Ramos (cell line): ENCODE measurements around the gene RUNX3.

Experiments
- in situ Hi-C: fragments of 300-500 bp; cut with MboI; formaldehyde crosslinking; loops from one replicate; pipeline ENCODE4 v1.14.3; 2022; ENCODE audit warnings: low sequenced_read_pairs; ENCODE audit not compliant: unreplicated experiment

The RUNX3 gene

DNA sequence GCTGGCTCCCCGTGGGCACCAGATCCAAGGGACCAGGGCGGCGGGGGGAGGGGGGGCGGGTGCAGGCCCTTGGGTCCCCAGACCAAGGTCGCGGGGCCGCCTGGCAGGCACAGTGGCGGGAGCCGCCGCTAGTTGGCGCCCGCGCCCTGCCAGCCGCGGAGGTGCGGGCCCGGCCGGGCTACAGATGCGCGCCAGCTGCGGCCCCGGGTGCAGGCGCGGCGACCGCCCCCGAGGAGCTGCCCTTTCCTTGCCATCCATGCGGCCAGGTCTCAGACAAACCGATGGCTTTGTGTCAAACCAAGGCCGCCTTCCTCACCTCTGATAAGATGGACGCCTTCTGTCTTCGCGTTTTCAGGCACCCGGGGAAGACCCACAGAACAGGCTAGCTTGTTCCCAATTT is 2.2 kb upstream of the RUNX3 start:
- in situ Hi-C loops, result no loop called here

DNA sequence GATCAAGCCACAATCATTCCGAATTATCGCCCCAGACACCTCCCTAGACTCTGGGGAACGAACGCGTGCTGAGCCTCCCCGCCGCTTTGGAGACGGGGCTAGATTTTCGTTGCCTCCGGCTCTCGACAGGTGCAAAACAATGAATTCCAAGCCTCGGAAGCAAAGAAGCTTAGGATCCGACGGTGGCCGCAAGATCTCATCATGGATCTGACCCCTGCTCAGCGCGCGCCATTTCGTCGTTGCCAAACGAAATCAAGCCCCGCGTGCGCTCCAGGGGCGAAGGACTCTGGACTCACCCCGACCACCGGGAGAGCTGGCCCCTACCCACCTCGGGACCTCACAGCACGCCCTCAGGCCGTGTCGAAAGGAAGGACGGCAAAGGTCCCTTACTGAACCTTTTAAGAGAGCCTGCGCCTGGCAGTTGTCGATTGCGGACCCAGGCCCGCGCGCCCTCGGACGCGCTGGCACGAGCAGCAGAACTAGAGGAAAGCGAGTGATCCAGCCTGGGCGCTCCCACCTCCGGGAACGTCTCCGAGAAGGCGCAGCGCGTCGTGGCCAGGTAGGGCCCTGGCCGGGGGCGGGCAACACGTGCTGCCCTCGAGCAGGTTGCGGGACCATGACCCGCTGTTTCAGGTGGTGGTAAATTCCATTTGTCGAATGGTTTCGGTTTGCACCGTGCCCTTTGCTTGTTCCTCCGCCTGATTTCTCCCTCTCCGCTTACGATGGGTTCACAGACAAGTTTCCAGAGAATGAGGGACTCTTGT is 1.6 kb upstream of the RUNX3 start:
- in situ Hi-C loops, result no loop called here

DNA sequence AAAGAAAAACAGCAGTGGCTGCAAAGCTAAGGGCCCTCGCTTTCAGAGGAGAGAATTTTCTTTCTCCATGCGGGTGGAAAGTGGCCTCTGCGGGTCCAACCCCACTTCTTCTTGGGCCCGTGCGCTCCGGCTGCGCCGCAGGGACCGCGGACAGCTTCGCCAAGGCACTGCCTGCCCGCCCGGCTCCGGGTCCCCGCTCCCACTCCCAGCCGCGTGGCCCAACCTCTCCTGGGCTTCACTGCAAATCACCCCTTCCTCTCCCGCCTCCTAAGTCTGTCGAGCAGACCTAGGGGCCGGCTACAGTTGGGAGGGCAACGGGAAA is 1.0 kb upstream of the RUNX3 start:
- in situ Hi-C loops, result no loop called here

DNA sequence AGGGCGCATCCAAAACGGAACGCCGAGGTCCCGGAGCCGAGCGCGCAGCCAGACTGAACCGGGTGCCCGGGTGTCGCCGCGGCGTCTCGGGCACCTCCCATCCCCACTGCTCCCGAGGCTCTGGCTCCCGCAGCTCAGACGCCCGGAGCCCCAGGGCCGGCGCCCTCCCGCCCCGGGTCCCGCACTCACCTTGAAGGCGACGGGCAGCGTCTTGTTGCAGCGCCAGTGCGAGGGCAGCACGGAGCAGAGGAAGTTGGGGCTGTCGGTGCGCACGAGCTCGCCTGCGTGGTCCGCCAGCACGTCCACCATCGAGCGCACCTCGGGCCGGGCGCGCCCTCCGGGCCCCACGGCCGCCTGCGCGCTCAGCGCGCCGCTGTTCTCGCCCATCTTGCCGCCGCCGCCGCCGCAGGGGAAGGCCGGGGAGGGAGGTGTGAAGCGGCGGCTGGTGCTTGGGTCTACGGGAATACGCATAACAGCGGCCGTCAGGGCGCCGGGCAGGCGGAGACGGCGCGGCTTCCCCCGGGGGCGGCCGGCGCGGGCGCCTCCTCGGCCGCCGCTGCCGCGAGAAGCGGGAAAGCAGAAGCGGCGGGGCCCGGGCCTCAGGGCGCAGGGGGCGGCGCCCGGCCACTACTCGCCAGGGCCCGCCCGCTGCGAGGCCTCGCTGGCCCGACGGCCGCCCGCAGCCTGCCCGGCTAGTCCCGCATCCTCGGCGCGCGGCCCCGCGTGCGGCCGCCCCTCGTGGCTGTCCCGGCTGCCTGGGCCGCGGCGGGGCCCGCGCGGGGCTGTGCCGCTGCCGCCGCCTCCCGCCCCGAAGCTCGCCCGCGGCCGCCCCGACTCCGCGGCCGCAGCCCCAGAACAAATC is 447 bp downstream of the RUNX3 start:
- in situ Hi-C loops, result no loop called here

DNA sequence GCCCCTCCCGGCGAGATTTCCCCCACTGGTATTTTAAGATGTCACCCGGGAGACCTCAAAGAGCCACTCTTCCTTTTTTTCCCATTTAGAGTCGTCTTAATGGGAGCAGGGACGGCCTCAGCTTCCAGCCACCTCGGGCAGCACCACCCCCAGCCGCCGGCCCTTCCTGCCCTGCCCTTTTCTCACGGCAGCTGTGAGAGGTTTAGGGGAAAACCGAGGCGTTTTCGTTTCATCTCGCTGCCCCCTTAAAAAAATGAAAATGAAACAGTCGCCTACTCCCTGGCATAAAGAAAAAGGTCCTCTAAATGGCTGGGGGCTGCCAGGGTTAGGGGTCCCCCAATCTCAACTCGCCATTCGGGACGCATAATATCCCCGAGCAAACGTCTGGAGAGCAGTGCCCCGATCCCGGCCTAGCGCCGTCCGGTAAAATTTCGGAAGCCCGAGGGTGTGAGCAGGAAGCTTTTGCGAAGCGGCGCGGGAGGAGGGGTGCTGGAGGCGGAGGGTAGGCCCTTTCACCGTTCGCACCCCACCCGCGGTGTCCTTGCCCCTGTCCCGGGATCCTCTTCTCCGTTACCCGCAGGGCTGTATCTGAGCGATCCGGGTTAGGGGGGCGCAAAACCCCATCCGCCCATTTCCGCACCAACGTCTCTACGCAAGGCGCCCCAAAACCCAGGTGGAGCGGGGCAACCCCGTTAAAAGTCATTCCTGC is 1.2 kb downstream of the RUNX3 start:
- in situ Hi-C loops, result no loop called here

DNA sequence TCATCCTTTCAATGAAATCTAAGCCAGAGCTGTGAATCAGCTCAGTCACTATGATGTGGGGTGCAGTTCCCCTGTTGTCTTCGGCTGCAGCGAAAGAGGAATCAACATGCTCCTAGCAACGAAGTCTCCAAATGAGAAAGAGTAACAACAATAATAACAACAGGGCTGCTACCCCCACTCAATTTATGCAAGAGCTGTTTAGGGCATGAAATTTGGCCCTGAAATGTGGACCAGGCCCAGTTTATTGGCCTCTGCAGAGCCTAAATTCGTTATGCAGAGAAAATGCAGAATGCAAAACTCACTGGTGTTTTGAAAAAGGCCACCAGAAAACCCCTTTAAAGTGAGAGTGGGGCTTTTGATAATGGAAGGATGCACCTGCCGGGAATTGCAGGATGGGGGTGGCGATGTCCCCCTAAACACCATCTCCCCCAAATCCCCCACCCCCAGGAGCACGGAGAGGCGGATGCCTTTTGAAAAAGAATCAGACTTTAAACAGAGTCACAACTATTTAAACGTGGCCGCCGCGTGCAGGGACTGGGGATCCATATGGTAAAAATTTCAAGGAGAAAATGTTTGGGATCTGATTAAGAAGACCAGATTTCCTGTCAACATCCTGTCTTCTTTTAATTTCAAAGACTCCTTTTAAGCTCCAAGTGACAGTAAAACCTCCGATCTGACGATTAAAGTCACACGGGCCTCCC is 1.9 kb downstream of the RUNX3 start:
- in situ Hi-C loops, result no loop called here

DNA sequence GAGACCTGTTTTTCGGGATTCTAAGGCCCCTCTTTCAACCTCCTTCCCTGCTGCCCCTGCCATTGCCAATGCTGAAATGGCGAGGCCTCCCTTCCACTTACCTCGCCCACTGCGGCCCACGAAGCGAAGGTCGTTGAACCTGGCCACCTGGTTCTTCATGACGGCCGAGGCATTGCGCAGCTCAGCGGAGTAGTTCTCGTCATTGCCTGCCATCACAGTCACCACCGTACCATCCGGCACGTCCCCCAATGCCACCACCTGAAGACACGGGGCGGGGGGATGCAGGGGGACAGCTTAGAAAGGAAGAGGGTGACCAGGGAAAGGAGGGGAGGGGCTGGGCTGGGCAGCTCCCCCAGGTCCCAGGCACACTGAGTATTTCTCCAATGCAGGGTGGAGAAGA is 2.6 kb downstream of the RUNX3 start:
- in situ Hi-C loops, result no loop called here

DNA sequence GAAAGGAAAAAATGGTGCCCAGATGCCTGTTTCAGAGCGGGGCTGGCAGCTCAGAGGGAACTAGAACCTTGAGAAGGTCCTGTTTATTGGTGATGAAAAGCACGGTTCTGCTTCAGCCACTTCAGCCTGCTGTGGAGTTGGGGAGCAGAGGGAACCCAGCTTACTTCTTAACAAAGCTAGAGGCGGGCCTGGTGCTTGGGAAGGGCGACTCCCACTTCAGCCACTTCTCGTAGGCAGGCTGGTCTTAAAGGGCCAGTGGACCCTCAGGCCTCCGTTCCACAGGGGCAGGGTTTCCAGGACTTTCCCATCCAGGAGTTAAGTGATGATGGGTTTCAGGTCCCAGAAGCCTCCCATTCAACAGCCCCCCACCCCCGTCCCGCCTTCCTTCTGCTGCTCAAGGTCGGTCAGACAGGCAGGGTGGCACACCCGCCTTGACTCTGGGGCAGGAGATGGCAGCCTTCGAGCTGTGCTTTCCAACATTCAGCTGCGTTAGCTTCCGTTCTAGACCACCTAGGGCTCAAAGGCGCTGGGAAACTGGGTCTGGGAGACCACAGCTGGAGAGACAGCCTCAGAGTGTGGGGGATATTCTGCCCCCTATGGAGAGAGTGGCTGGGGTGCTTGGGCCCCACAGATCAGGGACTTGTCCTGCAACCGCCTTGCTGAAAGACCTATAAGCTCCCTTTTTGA is 3.4 kb downstream of the RUNX3 start:
- in situ Hi-C loops, result no loop called here

DNA sequence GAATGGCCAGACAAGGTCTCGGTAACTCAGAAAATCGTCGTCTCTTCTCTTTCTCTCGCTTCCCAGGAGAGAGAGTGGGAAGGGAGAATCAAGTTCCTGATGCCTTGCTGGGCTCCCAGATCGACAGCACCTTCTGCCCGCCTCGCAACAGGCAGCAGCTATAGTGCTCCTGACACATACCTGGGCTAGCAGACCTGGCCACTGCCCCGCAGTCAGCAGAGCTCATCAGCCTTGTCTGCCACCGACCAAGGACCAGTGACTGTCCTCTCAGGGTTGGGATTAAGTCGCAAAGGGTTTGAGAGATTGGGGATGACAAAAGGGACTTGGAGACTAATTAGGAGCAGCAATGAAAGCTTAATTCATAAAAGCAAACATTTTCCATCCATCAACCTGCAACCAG is 4.1 kb downstream of the RUNX3 start:
- in situ Hi-C loops, result no loop called here

DNA sequence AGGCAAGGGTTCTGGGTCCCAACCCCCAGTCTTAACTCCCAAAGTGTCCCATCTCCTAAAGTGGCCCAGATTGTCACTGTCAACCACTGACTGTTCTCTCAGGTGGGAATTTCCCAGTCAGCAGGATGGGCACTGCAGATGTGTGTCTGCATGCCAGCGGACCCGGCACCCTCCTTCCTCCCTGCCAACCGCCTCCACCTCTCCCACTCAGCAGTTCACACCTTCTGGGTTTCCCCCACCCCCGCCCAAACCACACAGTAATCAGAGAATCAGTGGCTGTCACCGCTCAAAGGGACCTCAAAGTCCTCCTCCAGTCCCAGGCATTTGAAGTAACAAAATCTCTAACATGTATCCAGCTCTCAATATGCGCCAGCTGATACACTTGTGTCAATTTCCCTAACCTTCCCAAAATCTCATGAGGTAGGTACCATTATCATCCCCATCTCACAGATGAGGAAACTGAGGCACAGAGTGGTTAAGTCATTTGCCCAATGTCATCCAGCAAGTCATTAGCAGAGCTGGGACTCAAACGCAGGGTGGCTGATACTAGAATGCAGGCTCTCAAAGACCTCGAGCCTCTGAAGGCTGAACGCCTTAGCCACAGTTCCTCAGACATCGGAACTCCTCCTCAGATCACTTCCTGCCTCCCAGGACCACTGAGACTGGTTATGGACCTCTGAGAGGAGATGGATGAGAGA is 4.8 kb downstream of the RUNX3 start:
- in situ Hi-C loops, result no loop called here

DNA sequence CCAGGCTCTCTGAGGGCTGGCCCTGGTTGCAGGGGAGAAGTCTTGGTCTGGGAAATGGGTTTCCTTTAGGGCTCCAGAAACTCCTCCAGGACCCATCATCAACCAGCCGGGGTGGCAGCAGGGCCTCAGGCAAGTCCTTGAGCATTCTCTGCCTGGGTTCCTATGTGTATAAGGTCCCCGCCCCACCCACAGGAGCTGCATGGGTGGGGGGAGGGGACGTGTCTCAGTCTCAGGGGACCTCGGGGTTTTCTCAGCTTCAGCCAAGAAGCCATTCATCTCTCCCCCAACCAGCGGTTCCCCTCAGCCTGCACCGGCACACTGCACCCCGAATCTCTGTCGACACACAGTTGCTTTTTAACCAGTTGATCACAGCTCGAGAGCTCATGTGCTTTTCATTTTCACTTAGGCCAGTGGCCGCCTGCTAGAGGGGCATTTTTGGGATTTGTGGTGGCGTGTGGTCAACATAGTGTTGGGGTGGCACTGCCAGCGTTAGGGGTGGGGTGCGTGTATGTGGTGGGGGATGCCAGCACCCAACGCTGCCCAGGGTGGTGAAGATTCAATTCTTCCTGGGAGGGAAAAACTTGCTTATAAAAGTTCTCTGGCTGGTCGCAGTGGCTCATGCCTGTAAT is 6.5 kb downstream of the RUNX3 start:
- in situ Hi-C loops, result no loop called here

DNA sequence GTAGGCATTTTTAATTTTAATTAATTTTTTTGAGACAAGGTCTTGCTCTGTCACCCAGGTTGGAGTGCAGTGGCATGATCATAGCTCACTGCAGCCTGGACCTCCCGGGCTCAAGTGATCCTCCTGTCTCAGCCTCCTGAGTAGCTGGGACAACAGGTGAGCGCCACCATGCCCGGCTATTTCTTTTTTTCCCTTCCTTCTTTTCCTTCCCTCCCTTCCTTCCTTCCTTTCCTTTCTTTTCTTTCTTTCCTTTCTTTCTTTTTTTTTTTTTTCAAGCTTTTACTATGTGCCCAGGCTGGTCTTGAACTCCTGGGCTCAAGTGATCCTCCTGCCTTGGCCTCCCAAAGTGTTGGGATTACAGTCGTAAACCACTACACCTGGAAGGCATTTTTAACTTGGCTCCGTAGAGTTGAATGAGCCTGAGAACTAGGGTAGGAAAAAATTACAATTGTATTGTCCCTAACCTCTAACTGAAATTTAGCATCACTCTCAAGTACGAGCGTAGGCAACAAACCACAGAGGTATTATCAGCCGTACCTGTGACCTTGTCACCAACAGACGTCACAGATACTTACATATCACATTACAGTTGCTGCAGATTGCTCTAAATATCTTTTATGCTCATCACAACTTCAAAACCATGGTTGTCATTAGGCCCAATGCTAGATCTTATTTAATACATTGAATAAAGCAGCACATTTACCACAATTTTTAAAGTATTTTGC is 8.0 kb downstream of the RUNX3 start:
- in situ Hi-C loops, result no loop called here

DNA sequence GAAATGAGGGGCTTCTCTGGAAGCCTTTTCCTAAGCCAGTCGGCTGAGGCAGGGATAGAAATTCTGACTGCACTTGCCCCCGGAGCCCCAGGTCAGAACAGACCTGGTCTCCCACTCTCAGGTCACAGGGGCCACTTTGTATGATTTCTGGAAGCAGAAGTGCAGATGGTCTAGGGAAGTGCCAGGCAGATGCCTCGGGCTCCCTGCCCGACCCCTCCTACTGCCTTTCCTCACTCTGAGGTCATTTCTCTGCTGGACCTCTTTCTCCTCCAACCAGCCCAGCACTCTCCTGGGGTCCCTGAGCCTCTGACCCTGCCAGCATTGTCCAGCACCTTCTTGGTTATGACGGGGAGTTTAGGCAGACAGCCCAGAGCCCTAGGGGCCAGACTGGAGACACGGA is 8.7 kb downstream of the RUNX3 start:
- in situ Hi-C loops, result no loop called here

DNA sequence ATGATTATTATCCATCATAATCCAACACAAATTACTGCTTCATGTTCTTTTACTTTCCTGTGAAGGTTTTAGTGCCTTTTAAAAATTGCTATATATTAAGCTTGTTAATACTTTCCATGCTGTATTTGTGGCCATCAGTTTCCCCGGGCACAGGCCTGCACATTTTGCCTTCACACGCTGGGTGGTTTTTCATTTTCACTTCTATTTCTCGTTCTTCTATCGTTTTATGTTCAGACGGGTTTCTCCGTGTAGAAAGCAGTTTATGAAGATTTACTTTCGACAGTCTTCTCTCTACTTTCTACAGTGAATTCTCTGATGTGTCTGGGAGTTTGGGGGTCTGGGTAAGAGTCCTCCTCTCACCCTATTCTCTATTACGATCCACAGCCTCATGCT is 9.5 kb downstream of the RUNX3 start:
- in situ Hi-C loops, result no loop called here

DNA sequence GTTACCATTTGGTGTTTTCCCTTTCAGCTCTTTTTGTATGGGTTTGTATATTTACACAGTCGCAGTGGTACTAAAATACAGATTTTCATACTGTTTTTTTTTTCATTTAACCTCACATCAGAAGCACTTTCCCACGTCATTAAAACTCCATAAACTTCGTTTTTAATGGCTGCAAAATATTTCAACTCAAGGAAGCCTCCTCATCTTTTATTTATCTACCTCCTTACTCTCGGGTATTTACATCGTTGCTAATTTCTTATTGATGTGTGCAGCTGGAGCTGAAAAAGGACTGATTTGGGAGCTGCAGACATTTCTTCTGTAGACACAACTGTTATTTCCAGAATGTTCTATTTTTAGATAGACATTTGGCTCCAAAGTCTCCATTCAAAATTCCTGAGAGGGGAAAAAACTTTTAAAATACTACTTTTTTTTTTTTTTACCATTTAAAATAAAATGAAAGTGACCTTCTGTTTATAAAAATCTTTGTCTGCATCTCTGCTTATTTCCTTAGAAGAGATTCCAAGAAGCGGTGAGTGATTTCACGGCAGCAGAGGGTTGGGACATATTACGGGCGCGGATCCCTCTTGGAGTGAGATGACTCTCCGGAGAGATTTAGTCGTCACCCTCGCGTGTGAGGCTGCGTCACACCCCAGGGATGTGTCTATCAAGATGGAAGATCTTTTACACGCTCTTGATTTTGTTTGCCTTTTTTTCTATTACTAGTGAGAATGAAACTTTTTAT is 10.1 kb downstream of the RUNX3 start:
- in situ Hi-C loops, result no loop called here

DNA sequence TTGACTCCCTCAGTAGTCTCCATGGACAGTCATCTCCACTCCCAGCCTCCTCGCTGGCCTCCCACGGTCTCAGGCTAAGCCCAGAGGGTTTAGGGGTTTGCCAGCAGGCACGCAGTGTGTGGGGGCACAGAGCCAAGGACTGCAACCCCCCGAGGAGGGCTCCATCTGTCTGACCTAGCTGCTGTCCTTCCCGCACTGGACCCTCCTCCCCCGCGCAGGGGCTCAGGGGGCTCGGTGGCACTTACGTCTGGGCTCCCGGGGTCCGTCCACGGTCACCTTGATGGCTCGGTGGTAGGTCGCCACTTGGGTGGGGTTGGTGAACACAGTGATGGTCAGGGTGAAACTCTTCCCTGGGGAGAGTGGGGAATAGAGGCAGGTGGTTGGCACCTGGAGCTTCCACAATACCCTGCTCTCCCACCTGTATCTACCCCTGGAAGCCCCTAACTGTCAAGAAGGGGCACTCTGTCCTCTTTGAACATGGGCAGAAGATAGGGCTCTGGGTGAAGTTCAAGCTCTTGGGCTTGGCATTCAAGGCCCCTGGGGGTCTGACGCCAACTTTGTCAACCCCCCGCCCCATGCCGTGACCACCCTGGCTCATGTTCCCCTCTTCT is 11.0 kb downstream of the RUNX3 start:
- in situ Hi-C loops, result no loop called here

DNA sequence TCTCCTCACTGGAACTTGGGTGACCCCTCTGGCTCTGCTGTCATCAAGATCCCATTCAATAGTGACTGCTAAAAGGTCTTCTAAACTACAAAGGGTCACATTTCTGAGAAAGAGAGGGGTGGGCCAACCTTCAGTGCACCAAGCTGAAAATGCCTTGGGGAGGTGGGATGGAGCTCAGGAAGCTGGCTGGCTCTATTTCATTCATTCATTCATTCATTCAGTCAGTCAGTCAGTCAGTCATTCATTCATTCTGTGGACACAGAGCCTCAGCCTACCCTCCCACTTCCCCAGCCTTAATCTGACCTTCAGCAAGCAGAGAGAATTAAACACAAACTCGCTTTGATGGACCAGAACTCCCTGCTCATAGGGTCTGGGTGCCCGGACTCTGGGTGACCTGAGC is 11.7 kb downstream of the RUNX3 start:
- in situ Hi-C loops, result no loop called here
